Chondrocyte (in vitro differentiated cells): ENCODE results near the gene TMEM132D. TPM values are rescaled to one million over a fixed set of nuclear protein-coding genes. Genes with fewer than 3 reads are reported as not detected.

Experiments
- DNase-seq: peaks from one replicate; pipeline ENCODE4 v3.0.0; 2021; ENCODE audit warnings: mixed read lengths, low spot score
- H3K27ac Mint-ChIP-seq: one replicate; pipeline ENCODE4 v1.8.0; 2021; ENCODE audit warnings: mild to moderate bottlenecking, moderate library complexity, mixed read lengths; ENCODE audit not compliant: unreplicated experiment
- H3K27me3 Mint-ChIP-seq: 2 replicates; pipeline ENCODE4 v1.8.0; 2021; ENCODE audit warnings: low read depth, mixed read lengths
- H3K36me3 Mint-ChIP-seq: 2 replicates; pipeline ENCODE4 v1.8.0; 2021; ENCODE audit warnings: low read depth, mixed read lengths
- H3K4me1 Mint-ChIP-seq: 2 replicates; pipeline ENCODE4 v1.8.0; 2021; ENCODE audit warnings: low read depth, mild to moderate bottlenecking, mixed read lengths
- H3K4me3 Mint-ChIP-seq: one replicate; pipeline ENCODE4 v1.8.0; 2021; ENCODE audit warnings: mild to moderate bottlenecking, moderate library complexity, mixed read lengths; ENCODE audit not compliant: unreplicated experiment
- H3K9me3 Mint-ChIP-seq: 2 replicates; pipeline ENCODE4 v1.8.0; 2021; ENCODE audit warnings: low read depth, mixed read lengths
- CTCF ChIP-seq: fragments of 200-600 bp; sonication (generic); IDR thresholded peaks from 2 replicates; pipeline ENCODE4 v1.5.0; 2021; ENCODE audit warnings: antibody characterized with exemption, mild to moderate bottlenecking, moderate library complexity
- total RNA-seq: library from RNA; stranded (reverse); gene quantifications from 3 replicates; pipeline ENCODE4 v1.2.1, GENCODE V29; 2021

The TMEM132D gene
- total RNA-seq, 1 donor from 2014 or later, result 3.1 TPM

- Mint-ChIP-seq H3K4me3 (no peak overlapping the region), H3K27me3 (no peaks in the 10 kb centered on the region), H3K27ac (no peak overlapping the region), H3K36me3 (no peaks in the 10 kb centered on the region), H3K4me1 (no peaks in the 10 kb centered on the region), H3K9me3 (peaks cover 12% of the 10 kb centered on the region)
- DNase-seq, result no peak
- TF ChIP-seq CTCF, result no peak
Observed at GRCh38 chr12:129127771-129128170, 776.1 kb downstream of the TMEM132D start.

GRCh38 chr12:129127211-129127610, 776.6 kb downstream of the TMEM132D start:
- Mint-ChIP-seq H3K27ac (no peak overlapping the region), H3K9me3 (peaks cover 12% of the 10 kb centered on the region)
- DNase-seq, result no peak

GRCh38 chr12:129119537-129119936, 784.3 kb downstream of the TMEM132D start:
- no peak for DNase-seq
- TF ChIP-seq CTCF, result no peak
- Mint-ChIP-seq H3K27me3 (no peaks in the 10 kb centered on the region), H3K4me3 (no peak overlapping the region), H3K9me3 (peaks cover 23% of the 10 kb centered on the region), H3K27ac (no peak overlapping the region), H3K36me3 (no peaks in the 10 kb centered on the region), H3K4me1 (no peaks in the 10 kb centered on the region)

More at GRCh38 chr12:129127211-129127610, 776.6 kb downstream of the TMEM132D start:
- Mint-ChIP-seq H3K4me3 (no peak overlapping the region), H3K27me3 (no peaks in the 10 kb centered on the region), H3K4me1 (no peaks in the 10 kb centered on the region), H3K36me3 (no peaks in the 10 kb centered on the region)
- no peak for TF ChIP-seq CTCF

GRCh38 chr12:129115558-129115957, 788.3 kb downstream of the TMEM132D start:
- Mint-ChIP-seq H3K9me3 (peaks cover 27% of the 10 kb centered on the region), H3K27ac (no peak overlapping the region), H3K4me1 (no peaks in the 10 kb centered on the region), H3K27me3 (no peaks in the 10 kb centered on the region), H3K36me3 (no peaks in the 10 kb centered on the region), H3K4me3 (no peak overlapping the region)
- no peak for TF ChIP-seq CTCF
- no peak for DNase-seq

- Mint-ChIP-seq H3K4me1 (no peaks in the 10 kb centered on the region), H3K27me3 (no peaks in the 10 kb centered on the region), H3K27ac (no peak overlapping the region), H3K9me3 (peaks cover 18% of the 10 kb centered on the region), H3K4me3 (no peak overlapping the region), H3K36me3 (peaks cover 2% of the 10 kb centered on the region)
- TF ChIP-seq CTCF, result no peak
- DNase-seq, result no peak
Observed at GRCh38 chr12:129110575-129110974, 793.2 kb downstream of the TMEM132D start.
